Spleen (tissue), 11 donors: ENCODE results near the gene XYLT1. TPM values are rescaled to one million over a fixed set of nuclear protein-coding genes. Genes with fewer than 3 reads are reported as not detected.

ENCODE experiments used
- DNase-seq: peaks from one replicate; pipeline ENCODE4 v3.0.0-alpha.2; 2020
- H3K27ac ChIP-seq, 8 donors: fragments of 200-600 bp; sonication (generic) in 7 of 8; 1 replicate in 4 of 8; 2 replicates in 4 of 8; pipeline versions ENCODE4 v1.5.0 to v1.8.0; 2016 to 2021; ENCODE audit warnings: inconsistent platforms in 4 of 8, mild to moderate bottlenecking in 4 of 8, moderate library complexity in 1 of 8
- H3K27me3 ChIP-seq, 7 donors: fragments of 200-600 bp; sonication (generic) in 6 of 7; replicated peaks in 1 of 7; 1 replicate in 4 of 7; 2 replicates in 3 of 7; pipeline versions ENCODE4 v1.5.0 to v1.8.0; 2016 to 2021; ENCODE audit warnings: inconsistent platforms in 3 of 7, mild to moderate bottlenecking in 1 of 7
- H3K36me3 ChIP-seq, 6 donors: fragments of 200-600 bp; sonication (generic) in 5 of 6; 1 replicate in 4 of 6; 2 replicates in 2 of 6; pipeline versions ENCODE4 v1.5.0 to v1.8.0; 2016 to 2021; ENCODE audit warnings: inconsistent platforms in 2 of 6
- H3K4me1 ChIP-seq, 6 donors: fragments of 200-600 bp; sonication (generic) in 5 of 6; 1 replicate in 3 of 6; 2 replicates in 3 of 6; pipeline versions ENCODE4 v1.5.0 to v1.8.0; 2016 to 2021; ENCODE audit warnings: inconsistent platforms in 3 of 6
- H3K4me3 ChIP-seq, 8 donors: fragments of 200-600 bp; sonication (generic) in 7 of 8; 1 replicate in 4 of 8; 2 replicates in 4 of 8; pipeline versions ENCODE4 v1.5.0 to v1.8.0; 2016 to 2021; ENCODE audit warnings: inconsistent platforms in 4 of 8, mild to moderate bottlenecking in 4 of 8, moderate library complexity in 2 of 8
- H3K9me3 ChIP-seq, 8 donors: fragments of 200-600 bp; sonication (generic) in 7 of 8; 1 replicate in 4 of 8; 2 replicates in 4 of 8; pipeline versions ENCODE4 v1.5.0 to v1.8.0; 2016 to 2021; ENCODE audit warnings: inconsistent platforms in 4 of 8
- CTCF ChIP-seq, 11 experiments: fragments of 200-600 bp in 7 of 11; fragments of 450-650 bp in 4 of 11; sonication (generic) in 4 of 11; IDR thresholded peaks in 8 of 11; conservative IDR thresholded peaks in 3 of 11; 1 replicate in 7 of 11; 2 replicates in 4 of 11; pipeline versions ENCODE4 v1.4.0 to v1.8.0; 2016 to 2021; ENCODE audit warnings: antibody characterized with exemption in 11 of 11, inconsistent platforms in 4 of 11, mild to moderate bottlenecking in 1 of 11
- POLR2A ChIP-seq, 3 donors: fragments of 450-650 bp; IDR thresholded peaks; one replicate each; pipeline ENCODE4 v1.5.1; 2017; ENCODE audit warnings: antibody characterized with exemption in 3 of 3, mild to moderate bottlenecking in 1 of 3
- POLR2AphosphoS5 ChIP-seq, 3 donors: sonication (generic); formaldehyde crosslinking; IDR thresholded peaks; one replicate each; pipeline ENCODE4 v1.5.1; 2017; ENCODE audit warnings: antibody characterized with exemption in 3 of 3
- WGBS, 5 donors: extraction: QIAGEN DNeasy Blood & Tissue Kit in 3 of 5; methylation state at CpG; one replicate each; pipeline versions ENCODE4 v1.1.5 to v1.1.7; 2013 to 2018; 5-methylcytosine and 5-hydroxymethylcytosine counted together
- intact Hi-C: fragments of 100-400 bp; cut with DNase I; formaldehyde crosslinking; loops from one replicate; pipeline ENCODE4 v1.15.0; 2023; ENCODE audit warnings: low total_unique reads
- polyA plus RNA-seq, 3 donors: library from polyadenylated mRNA; stranded (reverse); fragments of 200-250 nt; gene quantifications; one replicate each; pipeline ENCODE4 v1.2.1, GENCODE V29; 2013
- total RNA-seq, 7 donors: library from RNA; depleted of rRNA in 3 of 7; stranded (reverse); fragments of >200 nt in 3 of 7; fragmentation: NEBNext Ultra II Directional in 4 of 7; extraction: Animal tissue kit (Norgen Biotek cat#: 25700) in 4 of 7; gene quantifications; one replicate each; pipeline versions ENCODE4 v1.1.0 to v1.2.1, GENCODE V29; 2016 to 2021
- donor health status: healthy with polysubstance abuse.
- donor health status: DM: no; HTN: no; CAD: no; lungs with moderate emphysema.
- donor health status: DM: no; HTN: no; CAD: no.
- donor health status: Bipolar disorder and iron deficiency.
- donor health status: healthy.
- donor health status: DM: no; HTN: no; CAD: no.
- donor health status: DM: yes; HTN: yes; CAD: no.

Gene XYLT1
- total and polyA plus RNA-seq, 10 donors = 2.1 to 40.7 (median 23.5) TPM

GRCh38 chr16:17354141-17354601, 116.6 kb downstream of the XYLT1 start:
- H3K4me3 ChIP-seq = no peak overlapping the region
- no peak for TF ChIP-seq POLR2AphosphoS5 (IDR thresholded peaks at IDR 0.05)
- TF ChIP-seq CTCF (IDR thresholded peaks at IDR 0.05 in 8 of 11, conservative IDR thresholded peaks at IDR 0.05 in 3 of 11) = no peak
- no peak for TF ChIP-seq POLR2A (IDR thresholded peaks at IDR 0.05)
- peaks cover 0 to 33% (median 0%) of the 10 kb centered on the region in 6 donors for H3K36me3 ChIP-seq
- DNase-seq = peak; percentile 54
- intact Hi-C loops = no loop called here
- no peaks in the 10 kb centered on the region for H3K9me3 ChIP-seq
- no peaks in the 10 kb centered on the region for H3K27me3 ChIP-seq
- H3K27ac ChIP-seq = no peak overlapping the region
- WGBS, 5 donors = 43 to 73% (median 62%) methylated on average over 10 of the region's 10 CpGs
- H3K4me1 ChIP-seq = peaks cover 2 to 92% (median 42%) of the 10 kb centered on the region in 6 donors

GRCh38 chr16:17353561-17353960, 117.2 kb downstream of the XYLT1 start:
- Histone ChIP-seq H3K4me3 (no peak overlapping the region), H3K4me1 (peaks cover 0 to 92% (median 38%) of the 10 kb centered on the region in 6 donors), H3K27me3 (no peaks in the 10 kb centered on the region), H3K9me3 (no peaks in the 10 kb centered on the region), H3K27ac (no peak overlapping the region), H3K36me3 (peaks cover 0 to 33% (median 0%) of the 10 kb centered on the region in 6 donors)
- intact Hi-C loops = no loop called here
- TF ChIP-seq CTCF (IDR thresholded peaks at IDR 0.05 in 8 of 11, conservative IDR thresholded peaks at IDR 0.05 in 3 of 11) (no peak), POLR2AphosphoS5 (IDR thresholded peaks at IDR 0.05) (no peak), POLR2A (IDR thresholded peaks at IDR 0.05) (no peak)
- 25 to 89% (median 51%) methylated on average over 3 of the region's 3 CpGs for WGBS, 5 donors
- no peak for DNase-seq

- intact Hi-C loops = no loop called here
- 74 to 86% (median 80%) methylated on average over 6 of the region's 6 CpGs for WGBS, 5 donors
- no peak for DNase-seq
Observed at GRCh38 chr16:17351441-17352035, 119.2 kb downstream of the XYLT1 start.

More at GRCh38 chr16:17351441-17352035, 119.2 kb downstream of the XYLT1 start:
- H3K36me3 ChIP-seq = peaks cover 0 to 23% (median 0%) of the 10 kb centered on the region in 6 donors
- peaks cover 0 to 92% (median 36%) of the 10 kb centered on the region in 6 donors for H3K4me1 ChIP-seq
- H3K4me3 ChIP-seq = no peak overlapping the region
- no peaks in the 10 kb centered on the region for H3K27me3 ChIP-seq
- no peaks in the 10 kb centered on the region for H3K9me3 ChIP-seq
- H3K27ac ChIP-seq = peak overlapping the region in 2 of 8 donors; percentile 14 to 35
- TF ChIP-seq CTCF (IDR thresholded peaks at IDR 0.05 in 8 of 11, conservative IDR thresholded peaks at IDR 0.05 in 3 of 11) = no peak
- TF ChIP-seq POLR2A (IDR thresholded peaks at IDR 0.05) = no peak
- no peak for TF ChIP-seq POLR2AphosphoS5 (IDR thresholded peaks at IDR 0.05)
